C4-2B (cell line): ENCODE measurements around the gene CCDC175.

Experiments
- ZFX ChIP-seq: fragments of 450-650 bp; IDR thresholded peaks from 2 replicates; pipeline ENCODE4 v1.6.1; 2017
- TF ChIP-seq, protein P1 (sequence below): fragments of 450-650 bp; conservative IDR thresholded peaks from 2 replicates; pipeline ENCODE4 v1.5.1; 2017; ENCODE audit warnings: mild to moderate bottlenecking

DNA sequence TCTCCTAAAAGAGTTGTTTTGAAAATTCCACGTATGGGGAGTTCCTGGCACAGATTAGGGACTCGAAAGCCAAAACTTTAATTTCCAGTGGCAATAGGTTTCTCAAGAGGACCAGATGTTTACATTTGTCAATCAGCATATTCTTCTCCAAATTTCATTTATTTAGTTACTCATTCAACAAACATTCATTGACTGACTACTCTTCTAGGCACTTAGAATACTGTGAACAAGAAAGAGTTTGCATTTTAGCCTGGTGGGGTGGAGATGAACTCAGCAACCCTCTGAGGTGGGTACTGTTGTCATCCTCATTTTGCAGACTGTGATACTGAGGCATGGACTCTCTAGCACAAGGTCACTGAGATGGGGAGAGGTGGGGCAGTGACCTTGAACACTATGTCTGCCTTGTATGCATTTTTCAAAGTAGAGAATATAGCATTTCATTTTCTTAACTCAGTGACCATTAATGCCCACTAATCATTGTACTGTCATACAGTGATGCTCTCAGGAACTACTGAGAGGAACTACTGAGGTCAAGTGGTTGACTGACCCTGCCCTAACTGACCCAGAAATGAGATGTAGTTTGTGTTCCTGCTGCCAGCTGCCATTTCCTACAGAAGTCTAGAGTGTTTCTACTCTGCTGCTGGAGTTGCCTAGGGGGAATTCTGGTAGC lies 94.6 kb downstream of the CCDC175 start:
- TF ChIP-seq, protein P1, sequence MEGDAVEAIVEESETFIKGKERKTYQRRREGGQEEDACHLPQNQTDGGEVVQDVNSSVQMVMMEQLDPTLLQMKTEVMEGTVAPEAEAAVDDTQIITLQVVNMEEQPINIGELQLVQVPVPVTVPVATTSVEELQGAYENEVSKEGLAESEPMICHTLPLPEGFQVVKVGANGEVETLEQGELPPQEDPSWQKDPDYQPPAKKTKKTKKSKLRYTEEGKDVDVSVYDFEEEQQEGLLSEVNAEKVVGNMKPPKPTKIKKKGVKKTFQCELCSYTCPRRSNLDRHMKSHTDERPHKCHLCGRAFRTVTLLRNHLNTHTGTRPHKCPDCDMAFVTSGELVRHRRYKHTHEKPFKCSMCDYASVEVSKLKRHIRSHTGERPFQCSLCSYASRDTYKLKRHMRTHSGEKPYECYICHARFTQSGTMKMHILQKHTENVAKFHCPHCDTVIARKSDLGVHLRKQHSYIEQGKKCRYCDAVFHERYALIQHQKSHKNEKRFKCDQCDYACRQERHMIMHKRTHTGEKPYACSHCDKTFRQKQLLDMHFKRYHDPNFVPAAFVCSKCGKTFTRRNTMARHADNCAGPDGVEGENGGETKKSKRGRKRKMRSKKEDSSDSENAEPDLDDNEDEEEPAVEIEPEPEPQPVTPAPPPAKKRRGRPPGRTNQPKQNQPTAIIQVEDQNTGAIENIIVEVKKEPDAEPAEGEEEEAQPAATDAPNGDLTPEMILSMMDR: no peak
- TF ChIP-seq ZFX: no peak
